Activated CD8-positive, alpha-beta memory T cell treated with anti-CD3 and anti-CD28 coated beads for 48 hours (primary cell): ENCODE data around the gene CHRND.
"Not testable (repeated sequence)": the region's sequence is repeated elsewhere in the genome, so short reads cannot be mapped to it uniquely, and the experiment has no call there.

ENCODE experiments used
- DNase-seq, 3 experiments: peaks; one replicate each; pipeline ENCODE4 v3.0.0-alpha.2; 2020; ENCODE audit warnings: low read depth in 2 of 3, low spot score in 2 of 3

Gene CHRND

GRCh38 chr2:232570481-232570880 lies 44.5 kb downstream of the CHRND start:
- DNase-seq, result not testable (repeated sequence)

DNA sequence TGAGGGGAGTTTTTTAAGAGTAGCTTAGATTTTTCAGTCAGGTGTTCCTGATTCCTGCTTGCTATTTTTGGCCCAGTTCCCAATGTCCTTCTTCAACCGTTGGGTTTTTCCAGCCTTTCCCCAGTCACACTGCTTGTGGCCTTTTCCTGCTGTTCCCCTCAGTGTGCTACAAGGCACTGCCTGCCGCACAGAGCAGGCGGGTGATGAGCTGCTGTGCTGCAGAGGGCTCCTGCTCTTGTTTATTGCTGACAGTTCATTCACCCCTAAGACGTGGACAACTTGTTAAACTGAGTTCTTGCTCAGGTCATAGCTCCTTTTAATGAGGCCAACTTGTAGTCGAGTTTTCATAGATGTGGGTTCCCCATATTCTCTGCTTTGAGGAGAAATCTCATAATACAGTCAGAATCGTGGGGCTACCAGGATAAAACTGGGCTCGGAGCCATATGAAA lies 45.1 kb downstream of the CHRND start:
- DNase-seq, result no peak

GRCh38 chr2:232573042-232573441 lies 47.1 kb downstream of the CHRND start:
- DNase-seq, result no peak

DNA sequence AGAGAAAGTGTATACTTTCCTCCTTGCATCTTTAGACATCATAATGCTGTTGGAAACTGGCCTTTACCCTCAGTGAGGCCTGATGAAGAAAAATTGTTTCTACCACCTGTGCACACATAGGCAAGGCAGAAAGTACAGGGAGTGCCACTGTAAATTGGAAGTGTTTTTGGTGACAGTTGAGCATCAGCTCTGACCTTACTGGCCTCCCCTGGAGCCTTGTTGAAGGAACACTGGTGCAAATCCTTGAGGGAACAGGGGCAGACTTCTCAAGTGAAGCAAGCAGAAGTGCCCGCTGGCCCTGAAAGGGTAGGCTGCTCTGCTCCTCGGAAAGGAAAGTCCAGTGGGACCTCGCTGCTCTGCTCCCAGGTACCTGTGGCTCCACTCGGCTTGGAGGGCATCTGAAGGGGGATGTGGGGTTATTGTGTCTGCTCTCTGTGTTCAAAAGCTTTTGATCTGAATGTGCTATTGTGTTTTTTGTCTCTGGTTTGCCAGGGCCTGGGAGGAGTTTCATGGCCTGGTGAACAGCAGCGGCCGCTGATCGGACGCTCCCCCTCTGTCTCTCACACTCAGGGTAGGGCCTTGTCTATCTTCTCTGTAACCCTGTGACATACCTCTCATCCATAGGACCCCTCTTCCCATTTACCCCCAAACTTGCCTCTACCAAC lies 47.9 kb downstream of the CHRND start:
- DNase-seq, result no peak

GRCh38 chr2:232574674-232575403 lies 48.9 kb downstream of the CHRND start:
- DNase-seq, result no peak

DNA sequence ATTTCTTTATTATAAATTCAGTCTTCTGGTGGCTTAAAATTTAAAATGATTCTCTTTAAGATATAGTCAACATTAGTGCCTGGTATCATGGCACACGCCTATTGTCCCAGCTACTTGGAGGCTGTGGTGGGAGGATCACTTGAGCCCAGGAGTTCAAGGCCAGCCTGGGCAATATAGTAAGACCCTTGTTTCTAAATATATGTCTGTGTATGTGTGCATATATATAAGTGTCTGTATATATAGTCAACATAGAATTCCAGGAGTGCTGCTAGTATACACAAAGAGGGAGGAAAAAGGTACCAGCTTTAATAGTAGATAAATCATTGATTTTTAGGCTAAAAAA lies 49.4 kb downstream of the CHRND start:
- no peak for DNase-seq

DNA sequence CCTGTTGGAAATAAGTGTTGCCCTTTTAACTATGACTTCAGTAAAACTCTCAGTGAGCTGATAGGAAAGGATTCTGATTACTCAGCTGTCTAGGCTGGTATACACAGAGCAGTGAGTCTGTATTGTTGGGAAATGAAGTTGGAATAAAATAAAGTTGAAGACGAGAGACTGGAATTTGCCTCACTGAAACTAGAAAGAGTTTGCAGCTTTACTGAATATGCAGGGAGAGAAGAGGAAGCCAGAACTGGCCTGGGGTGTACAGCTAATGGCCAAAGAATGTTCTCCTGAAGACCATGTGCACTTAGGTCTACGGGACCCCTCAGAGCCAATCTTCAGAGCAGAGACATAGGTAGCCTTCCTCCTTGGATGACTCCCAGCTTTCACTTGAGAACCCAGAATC lies 51.0 kb downstream of the CHRND start:
- no peak for DNase-seq

DNA sequence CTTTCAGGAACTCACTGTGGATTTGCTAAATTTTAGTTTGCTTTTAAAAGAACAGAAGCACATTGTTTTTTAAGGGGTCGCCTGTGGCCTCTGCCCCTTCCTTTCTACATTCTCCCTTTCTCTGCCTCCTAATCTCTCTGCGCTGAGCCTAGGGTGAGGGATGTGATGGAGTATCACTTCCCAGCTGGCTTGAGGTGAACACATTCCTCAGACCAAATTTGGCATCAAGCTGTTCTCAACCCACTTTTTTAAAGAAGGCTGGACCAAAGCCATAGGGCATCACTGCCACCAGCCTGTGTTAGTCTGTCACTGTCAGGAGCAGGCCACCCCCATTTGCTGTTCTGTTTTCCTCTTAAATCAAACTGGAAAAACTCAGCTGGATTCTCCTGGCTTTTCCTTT lies 51.9 kb downstream of the CHRND start:
- DNase-seq, result no peak

DNA sequence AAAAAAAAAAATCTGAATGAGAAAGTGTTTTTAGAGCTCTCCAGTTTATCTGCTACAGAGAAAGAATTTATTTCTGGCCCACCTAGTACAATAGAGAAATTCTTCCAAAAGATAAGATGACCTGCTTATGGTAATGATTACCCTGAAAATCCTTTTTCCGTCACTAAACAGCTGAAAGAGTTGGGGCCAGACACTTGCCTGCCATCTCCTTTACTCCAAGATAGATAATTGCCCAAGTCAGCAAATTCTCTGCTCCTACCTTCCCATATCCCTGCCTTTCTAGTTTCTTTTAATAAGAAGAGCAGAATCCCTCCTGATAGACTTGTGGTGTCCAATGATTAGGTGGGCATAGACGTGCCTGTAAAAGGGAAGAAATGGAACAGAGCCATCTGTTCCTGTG lies 52.7 kb downstream of the CHRND start:
- no peak for DNase-seq

DNA sequence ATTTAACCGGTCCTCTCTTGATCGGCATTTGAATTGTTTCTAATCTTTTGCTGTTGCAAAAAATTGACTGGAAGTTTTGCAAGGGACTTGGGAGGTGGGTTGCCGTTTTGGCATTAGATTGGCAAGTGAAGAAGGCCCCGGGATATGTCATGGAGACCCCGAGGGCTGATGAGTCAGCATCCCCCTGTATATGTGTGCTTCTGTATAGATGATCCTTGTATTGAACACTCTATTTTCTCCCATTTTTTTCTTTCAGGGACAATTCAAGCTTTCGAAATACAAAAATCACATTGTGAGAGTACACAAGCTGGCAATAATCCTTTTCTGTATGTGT lies 54.7 kb downstream of the CHRND start:
- DNase-seq, result no peak

DNA sequence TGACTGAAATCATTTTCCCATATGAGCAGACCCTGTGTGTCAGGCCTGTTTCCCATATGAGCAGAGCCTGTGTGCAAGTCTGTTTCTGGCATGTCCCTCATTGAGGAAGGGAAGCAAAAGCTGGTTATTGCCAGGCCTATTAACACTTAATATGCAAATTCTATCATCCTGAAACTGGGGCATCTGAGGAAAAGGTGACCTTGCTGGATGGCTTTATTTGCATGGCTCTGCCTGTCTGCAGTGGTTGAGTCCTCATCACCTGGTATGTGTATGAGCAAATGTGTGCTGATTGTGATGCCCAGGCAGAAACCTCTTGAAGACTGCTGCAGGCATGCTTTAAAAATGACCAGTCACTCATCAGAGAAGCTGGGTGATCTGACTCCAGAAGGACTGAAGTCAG lies 55.8 kb downstream of the CHRND start:
- no peak for DNase-seq

DNA sequence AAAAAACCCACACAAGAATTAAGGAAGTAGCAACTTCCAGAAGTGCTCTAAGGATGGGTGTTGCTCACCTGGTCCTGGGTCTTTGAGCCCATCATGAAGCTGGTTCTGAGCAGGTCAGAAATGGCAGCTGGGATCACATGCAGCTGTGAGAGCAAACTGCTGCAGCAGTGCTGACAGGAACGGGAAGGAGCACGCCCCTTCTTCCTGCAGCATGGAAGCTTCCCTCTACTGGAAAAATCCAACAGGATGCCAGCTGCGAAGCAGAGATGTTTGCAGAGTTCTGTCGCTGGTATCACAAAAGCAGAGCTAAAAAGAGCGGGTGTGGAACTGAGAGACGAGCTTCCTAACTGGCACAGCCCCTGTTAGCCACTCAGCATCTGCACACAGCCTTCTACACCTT lies 58.3 kb downstream of the CHRND start:
- no peak for DNase-seq
